GM19240 (cell line): ENCODE data around the gene CRIM1.

ENCODE experiments used
- DNase-seq: peaks from one replicate; pipeline ENCODE4 v3.0.0; 2011; ENCODE audit warnings: low spot score; ENCODE audit not compliant: insufficient read length

CRIM1 gene

GRCh38 chr2:36394804-36395203 lies 39.2 kb downstream of the CRIM1 start:
- DNase-seq: no peak

GRCh38 chr2:36395866-36396265 lies 40.3 kb downstream of the CRIM1 start:
- no peak for DNase-seq

- DNase-seq: no peak
Measured at GRCh38 chr2:36396878-36397539, 41.4 kb downstream of the CRIM1 start.

- DNase-seq: no peak
Measured at GRCh38 chr2:36397728-36398413, 42.3 kb downstream of the CRIM1 start.

GRCh38 chr2:36399050-36399449 lies 43.5 kb downstream of the CRIM1 start:
- no peak for DNase-seq

GRCh38 chr2:36403675-36404230 lies 48.2 kb downstream of the CRIM1 start:
- no peak for DNase-seq

GRCh38 chr2:36404318-36404717 lies 48.7 kb downstream of the CRIM1 start:
- no peak for DNase-seq

- DNase-seq: no peak
Measured at GRCh38 chr2:36404754-36405153, 49.2 kb downstream of the CRIM1 start.

- no peak for DNase-seq
Measured at GRCh38 chr2:36405183-36405582, 49.6 kb downstream of the CRIM1 start.

GRCh38 chr2:36406296-36406695 lies 50.7 kb downstream of the CRIM1 start:
- no peak for DNase-seq

GRCh38 chr2:36407413-36407812 lies 51.8 kb downstream of the CRIM1 start:
- DNase-seq: no peak

GRCh38 chr2:36408198-36408703 lies 52.7 kb downstream of the CRIM1 start:
- no peak for DNase-seq

GRCh38 chr2:36409335-36409734 lies 53.8 kb downstream of the CRIM1 start:
- no peak for DNase-seq

- no peak for DNase-seq
Measured at GRCh38 chr2:36409935-36410334, 54.4 kb downstream of the CRIM1 start.

GRCh38 chr2:36410681-36411080 lies 55.1 kb downstream of the CRIM1 start:
- DNase-seq: no peak

GRCh38 chr2:36411962-36412444 lies 56.4 kb downstream of the CRIM1 start:
- DNase-seq: no peak

GRCh38 chr2:36413218-36413617 lies 57.6 kb downstream of the CRIM1 start:
- no peak for DNase-seq

GRCh38 chr2:36414307-36414706 lies 58.7 kb downstream of the CRIM1 start:
- DNase-seq: no peak

GRCh38 chr2:36415381-36416022 lies 59.9 kb downstream of the CRIM1 start:
- DNase-seq: no peak

- DNase-seq: no peak
Measured at GRCh38 chr2:36416370-36417165, 61.0 kb downstream of the CRIM1 start.

GRCh38 chr2:36420569-36421181 lies 65.1 kb downstream of the CRIM1 start:
- no peak for DNase-seq
